Suppressor macrophage treated with lipopolysaccharide for 4 hours (primary cell): Measurements from ENCODE around the gene STAM2.
"Not testable (repeated sequence)": the region's sequence is repeated elsewhere in the genome, so short reads cannot be mapped to it uniquely, and the experiment has no call there.

Experiments used
- DNase-seq: peaks from one replicate; pipeline ENCODE4 v3.0.0-alpha.2; 2020

The STAM2 gene

DNA sequence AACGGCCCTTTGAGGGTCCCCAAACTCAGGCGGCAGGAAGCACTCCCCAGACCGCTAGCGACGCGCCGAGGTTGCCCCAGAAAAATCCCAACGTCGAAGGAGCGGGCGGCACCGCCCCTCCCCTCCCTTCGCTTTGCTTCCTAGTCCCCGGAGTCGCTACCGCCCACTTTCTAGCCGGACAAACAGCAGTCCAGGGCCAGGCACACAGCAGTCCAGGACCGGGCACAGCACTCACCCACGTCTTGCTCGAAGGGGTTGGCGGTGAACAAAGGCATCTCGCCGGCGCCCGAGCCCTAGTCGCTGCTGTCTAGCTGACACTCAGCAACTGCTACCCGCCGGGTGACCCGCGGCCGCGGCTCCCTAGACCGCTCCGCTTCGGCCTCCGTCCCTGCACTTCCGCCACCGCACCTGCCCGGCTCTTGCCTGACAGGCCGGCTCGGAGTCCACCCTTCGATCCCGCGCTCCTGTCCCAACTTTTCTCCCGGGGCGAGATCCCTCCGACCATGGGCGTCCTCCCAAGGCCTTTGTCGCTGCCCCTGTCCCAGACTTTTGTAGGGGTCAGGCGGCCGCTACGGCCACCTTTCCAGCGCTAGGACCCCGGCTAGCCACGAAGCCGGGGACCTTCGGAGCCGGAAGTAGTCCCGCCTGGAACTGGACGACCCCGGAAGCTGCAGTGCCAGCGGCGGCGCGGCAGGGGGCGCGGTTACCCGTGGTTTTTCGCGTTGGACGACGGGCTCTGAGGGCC, at the start of gene STAM2:
Gene STAM2 (minus strand): TSS at position 396 of the 745 bp plus-strand sequence. CDS start 121 bp downstream, at position 275.
- peak; percentile 96 for DNase-seq

DNA sequence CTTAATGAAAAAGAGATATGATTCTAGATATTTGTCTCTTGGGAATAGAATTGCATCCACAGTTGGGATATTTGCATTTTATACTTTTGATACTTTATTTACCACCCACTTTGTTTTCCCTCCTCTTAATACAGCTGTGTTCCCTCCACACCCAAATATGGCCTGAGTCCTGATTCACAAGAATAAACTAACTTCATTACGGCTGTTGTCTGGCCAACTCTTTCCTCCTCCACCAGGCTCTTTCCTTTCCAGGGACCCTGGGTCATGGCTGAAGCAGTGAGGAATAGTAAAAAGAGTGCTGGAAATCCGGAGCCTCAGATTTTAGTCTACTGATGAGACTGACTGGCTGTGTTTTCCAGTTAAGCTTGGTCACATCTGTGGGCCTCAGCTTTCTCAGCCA, 48.4 kb upstream of the STAM2 start:
- DNase-seq = no peak

DNA sequence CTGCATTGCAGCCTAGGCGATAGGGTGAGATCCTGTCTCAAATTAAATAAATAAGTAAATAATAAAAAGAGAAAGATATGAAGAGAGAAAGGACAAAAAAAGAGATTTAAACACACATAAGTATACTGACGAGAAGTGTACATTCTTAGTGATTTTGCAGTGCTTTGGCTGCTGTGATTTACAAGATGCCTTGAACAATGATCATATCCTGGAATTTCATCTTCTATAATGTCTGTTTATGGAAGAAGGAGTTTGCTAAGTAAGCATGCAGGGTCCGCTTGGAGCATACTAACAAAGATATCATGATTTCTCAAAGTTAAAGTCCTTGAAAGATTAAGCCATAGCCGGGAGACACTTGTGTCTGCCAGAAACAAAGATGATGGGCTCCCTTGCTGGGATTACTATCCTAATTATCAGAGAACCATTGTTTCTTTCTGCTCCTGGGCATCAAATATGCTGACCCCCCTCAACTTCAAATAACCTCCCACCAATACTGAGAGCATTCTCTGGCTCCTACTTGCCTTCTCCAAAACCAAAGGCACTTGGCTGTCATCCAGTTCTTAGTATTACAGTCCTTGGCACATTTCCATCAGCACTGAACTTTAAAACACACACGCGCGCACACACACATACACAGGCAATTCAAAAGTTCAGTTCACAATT, 47.5 kb upstream of the STAM2 start:
- peak; percentile 79 for DNase-seq

- no peak for DNase-seq
Observed at GRCh38 chr2:152221839-152222238, 46.3 kb upstream of the STAM2 start.

- DNase-seq = no peak
Observed at GRCh38 chr2:152219077-152219828, 43.7 kb upstream of the STAM2 start.

DNA sequence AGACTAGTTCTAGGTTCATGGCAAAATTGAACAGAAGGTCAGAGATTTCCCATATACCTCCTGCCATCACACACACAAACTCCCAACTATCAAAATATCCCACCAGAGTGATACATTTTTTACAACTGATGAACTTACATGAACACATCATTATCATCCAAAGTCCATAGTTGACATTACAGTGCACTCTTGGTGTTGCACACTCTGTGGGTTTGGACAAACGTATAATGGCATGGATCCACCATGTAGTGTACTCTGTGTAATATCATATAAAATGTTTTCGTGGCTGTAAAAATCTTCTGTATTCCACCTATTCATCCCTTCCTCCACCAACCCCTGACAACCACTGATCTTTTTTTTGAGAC, 25.9 kb upstream of the STAM2 start:
- no peak for DNase-seq

DNA sequence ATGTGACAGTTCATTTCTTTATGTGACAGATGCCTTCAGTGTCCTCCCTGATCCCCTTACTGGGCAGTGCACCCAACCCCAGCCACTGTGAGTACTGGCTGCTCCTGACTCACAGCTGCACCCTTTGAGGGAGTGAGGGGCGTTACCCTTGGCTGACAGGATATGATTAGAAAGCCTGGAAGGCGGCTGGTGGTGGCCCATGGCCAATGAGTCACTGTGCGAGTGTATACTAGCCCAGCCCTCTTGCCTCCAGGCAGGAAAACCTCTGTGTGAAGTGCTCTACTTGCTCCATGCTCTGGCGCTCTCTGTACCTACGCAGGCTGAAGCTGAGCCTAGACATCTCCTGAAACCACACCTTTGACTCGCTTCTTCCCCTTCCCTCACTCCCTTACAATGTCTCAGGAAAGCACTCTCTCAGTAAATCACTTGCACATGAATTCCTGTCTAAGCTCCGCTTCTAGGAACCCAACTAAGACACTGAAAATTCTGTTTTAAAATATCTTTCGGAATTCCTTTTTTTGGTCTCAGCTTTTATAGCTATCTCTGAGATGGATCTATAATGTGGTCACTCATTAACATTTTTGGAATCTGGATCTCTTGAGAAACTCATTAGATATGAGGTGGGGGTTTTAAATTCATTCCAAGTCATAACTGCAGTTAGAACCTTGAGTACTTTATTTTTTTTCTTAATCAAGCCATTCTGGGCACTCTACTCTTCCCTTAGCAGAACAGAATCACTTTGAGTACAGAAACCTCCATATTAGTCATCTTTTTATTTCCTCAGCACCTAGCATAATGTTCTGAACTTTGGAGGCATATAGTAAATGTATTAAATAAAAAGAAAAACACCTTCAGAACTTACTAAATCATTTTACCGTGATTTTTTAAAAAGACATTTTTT, 25.3 kb upstream of the STAM2 start:
- peak; percentile 92 for DNase-seq

GRCh38 chr2:152200101-152200500, 24.5 kb upstream of the STAM2 start:
- no peak for DNase-seq

GRCh38 chr2:152198499-152198898, 22.9 kb upstream of the STAM2 start:
- no peak for DNase-seq

DNA sequence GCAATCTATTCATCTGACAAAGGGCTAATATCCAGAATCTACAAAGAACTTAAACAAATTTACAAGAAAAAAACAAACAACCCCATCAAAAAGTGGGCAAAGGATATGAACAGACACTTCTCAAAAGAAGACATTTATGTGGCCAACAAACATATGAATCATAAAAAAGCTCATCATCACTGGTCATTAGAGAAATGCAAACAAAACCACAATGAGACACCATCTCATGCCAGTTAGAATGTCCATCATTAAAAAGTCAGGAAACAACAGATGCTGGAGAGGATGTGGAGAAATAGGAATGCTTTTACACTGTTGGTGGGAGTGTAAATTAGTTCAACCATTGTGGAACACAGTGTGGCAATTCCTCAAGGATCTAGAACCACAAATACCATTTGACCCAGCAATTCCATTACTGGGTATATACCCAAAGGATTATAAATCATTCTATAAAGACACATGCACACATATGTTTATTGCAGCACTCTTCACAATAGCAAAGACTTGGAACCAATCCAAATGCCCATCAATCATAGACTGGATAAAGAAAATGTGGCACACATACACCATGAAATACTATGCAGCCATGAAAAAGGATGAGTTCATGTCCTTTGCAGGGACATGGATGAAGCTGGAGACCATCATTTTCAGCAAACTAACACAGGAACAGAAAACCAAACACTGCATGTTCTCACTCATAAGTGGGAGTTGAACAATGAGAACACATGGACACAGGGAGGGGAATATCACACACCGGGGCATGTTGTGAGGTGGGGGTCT, 22.1 kb upstream of the STAM2 start:
- not testable (repeated sequence) for DNase-seq

- peak; percentile 84 for DNase-seq
Observed at GRCh38 chr2:152189622-152190495, 14.3 kb upstream of the STAM2 start.

DNA sequence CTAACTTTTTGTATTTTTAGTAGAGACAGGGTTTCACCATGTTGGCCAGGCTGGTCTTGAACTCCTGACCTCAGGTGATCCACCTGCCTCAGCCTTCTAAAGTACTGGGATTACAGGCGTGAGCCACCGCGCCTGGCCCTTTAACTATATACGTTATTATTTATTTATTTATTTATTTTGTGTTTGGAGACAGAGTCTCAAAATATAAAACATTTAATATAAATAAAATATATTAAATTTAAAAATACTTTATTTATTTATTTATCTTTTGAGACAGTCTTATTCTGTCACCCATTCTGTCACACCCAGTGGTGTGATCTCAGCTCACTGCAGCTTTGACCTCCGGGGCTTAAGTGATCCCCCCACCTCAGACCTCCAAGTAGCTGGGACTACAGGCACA, 11.2 kb upstream of the STAM2 start:
- DNase-seq = not testable (repeated sequence)

DNA sequence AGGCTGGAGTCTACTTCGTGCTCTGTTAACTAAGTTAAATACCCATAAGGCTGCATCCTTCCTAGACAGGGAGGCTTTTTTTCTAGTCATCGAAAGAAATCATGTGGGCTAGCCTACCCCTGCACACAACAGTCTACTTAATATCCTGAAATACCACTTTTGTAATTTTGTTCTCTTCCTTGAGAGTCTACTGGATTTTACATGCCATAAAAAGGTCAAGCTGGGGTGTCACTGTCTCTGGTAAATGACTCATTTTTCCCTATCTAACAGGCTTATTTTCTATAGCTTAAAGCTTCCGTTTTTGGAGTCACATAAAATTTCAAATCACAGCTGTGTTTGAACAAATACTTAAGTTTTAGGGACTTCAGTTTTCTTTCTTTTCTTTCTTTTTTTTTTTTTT, 10.7 kb upstream of the STAM2 start:
- DNase-seq = peak; percentile 36

DNA sequence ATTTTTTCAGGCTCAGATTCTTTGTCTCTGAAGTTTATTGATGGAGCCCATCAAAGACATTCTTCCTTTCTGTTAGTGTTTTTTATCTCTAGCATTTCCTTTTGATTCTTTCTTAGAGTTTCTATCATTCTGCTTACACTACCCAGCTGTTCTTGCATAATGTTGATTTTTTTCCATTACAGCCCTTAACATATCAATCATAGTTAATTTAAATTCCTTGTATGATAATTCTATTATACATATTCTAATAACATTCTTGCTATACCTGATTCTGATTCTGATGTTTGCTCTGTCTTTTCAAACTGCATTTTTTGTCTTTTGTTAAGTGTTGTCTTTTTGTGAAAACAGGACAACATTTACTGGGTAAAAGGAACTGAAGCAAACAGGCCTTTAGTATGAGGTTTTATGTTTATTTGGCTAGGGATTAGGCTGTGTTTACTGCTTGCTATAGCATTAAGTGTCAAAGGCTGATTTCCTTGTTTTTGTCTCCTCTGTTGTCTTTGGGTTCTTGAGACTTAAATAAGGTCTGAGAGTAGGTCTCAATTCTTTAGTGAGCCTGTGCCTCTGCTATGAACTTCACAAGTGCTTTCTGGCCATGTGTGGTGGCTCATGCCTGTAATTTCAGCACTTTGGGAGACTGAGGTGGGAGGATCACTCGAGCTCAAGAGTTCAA, 8.0 kb upstream of the STAM2 start:
- no peak for DNase-seq

DNA sequence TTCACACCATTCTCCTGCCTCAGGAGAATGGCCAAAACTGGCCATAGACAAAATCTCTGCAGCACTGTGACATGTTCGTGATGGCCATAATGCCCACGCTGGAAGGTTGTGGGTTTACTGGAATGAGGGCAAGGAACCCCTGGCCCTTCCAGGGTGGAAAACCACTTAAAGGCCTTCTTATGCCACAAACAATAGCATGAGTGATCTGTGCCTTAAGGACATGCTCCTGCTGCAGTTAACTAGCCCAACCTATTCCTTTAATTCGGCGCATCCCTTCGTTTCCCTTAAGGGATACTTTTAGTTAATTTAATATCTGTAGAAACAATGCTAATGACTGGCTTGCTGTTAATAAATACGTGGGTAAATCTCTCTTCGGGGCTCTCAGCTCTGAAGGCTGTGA, 2.1 kb upstream of the STAM2 start:
- DNase-seq = not testable (repeated sequence)

DNA sequence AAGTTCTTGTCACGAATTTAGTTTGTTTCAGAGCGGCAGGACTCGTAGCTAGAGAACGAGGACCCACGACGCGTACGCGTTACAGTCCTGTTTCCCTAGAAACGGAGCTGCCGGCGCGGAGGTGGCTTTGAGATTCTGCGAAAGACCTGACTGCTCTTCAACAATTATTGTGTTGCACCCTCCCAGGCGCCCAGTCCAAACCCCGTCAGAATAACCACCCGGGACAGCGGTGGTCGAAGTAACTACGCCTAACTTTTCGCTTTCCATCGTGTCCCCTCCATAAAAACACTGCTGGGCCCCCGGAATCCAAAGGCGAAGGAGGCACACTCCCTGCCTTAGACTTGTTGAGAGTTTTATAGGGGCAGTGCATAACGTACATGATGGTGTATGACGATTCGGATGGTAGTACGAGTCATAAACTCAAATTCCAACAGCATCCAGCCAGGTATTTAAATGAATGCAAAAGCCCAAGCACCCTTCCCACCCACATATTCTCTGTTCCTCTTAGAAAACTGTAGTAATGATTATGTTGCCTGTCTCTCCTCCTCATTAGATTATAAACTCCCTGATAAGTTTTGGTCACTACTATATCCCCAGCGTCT, 651 bp upstream of the STAM2 start:
- DNase-seq = peak; percentile 44

DNA sequence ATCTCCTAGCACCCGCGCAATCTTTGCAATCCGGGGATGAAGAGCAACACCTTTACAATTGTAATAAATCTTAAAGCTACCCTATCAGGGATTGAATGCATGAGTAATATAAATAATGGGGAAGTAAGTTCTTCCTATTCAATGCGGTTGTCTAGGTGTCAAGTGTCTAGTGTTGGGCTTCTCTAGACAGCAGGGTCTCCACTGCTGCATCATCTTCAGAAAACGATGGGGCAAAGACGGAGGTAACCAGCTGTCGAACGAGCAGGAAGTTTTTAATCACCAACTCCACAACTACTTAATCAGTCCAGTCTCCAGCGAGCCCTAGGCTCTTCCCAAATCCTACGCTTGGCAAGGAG, 573 bp downstream of the STAM2 start:
- DNase-seq = no peak

GRCh38 chr2:152174574-152174973, 989 bp downstream of the STAM2 start:
- DNase-seq = no peak

- no peak for DNase-seq
Observed at GRCh38 chr2:152173831-152174230, 1.7 kb downstream of the STAM2 start.

DNA sequence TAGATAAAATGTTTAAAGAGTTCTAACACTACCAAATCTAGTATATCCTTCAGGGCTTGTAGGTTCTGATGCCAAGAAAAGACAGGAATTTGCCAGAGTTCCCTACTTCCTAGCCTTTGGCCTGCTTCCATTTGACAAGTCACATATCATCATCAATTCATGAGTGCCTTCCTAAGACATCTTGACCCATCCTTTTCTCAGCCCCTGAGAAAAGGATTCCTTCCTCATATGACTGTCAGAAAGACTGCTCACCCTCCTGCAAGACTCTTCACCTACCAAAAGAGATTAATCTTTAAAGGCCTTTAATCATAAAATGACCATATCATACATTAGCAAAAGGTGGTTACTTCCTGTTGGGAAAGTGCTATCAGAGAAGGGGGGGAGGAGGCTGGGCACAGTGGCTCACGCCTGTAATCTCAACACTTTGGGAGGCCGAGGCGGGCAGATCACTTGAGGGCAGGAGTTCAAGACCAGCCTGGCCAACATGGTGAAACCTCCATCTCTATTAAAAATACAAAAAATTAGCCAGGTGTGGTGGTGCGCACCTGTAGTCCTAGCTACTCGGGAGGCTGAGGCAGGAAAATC, 3.3 kb downstream of the STAM2 start:
- DNase-seq = peak; percentile 22
